Hematopoietic multipotent progenitor cell (in vitro differentiated cells): Measurements from ENCODE around the gene CD55. TPM values are rescaled to one million over a fixed set of nuclear protein-coding genes. Genes with fewer than 3 reads are reported as not detected.

Experiments used
- DNase-seq, 3 donors: peaks; one replicate each; pipeline ENCODE4 v3.0.0-alpha.2; 2011 to 2015; ENCODE audit warnings: low read depth in 2 of 3, low spot score in 2 of 3
- total RNA-seq: library from RNA; depleted of rRNA; stranded (reverse); fragments of >200 nt; gene quantifications from one replicate; pipeline ENCODE4 v1.2.3, GENCODE V29; 2012

Gene CD55
- total RNA-seq, 1 donor, result 40.7 TPM

GRCh38 chr1:207355513-207356295 lies 34.2 kb downstream of the CD55 start:
- no peak for DNase-seq

GRCh38 chr1:207361029-207361428 lies 39.6 kb downstream of the CD55 start:
- no peak for DNase-seq

GRCh38 chr1:207361889-207362288 lies 40.4 kb downstream of the CD55 start:
- no peak for DNase-seq

GRCh38 chr1:207362962-207363860 lies 41.7 kb downstream of the CD55 start:
- peak in 2 of 3 donors; percentile 29 to 56 for DNase-seq

GRCh38 chr1:207363871-207364270 lies 42.4 kb downstream of the CD55 start:
- no peak for DNase-seq

GRCh38 chr1:207364614-207365013 lies 43.1 kb downstream of the CD55 start:
- DNase-seq, result no peak

- no peak for DNase-seq
Observed at GRCh38 chr1:207365063-207365462, 43.6 kb downstream of the CD55 start.

GRCh38 chr1:207366022-207366421 lies 44.5 kb downstream of the CD55 start:
- no peak for DNase-seq

- no peak for DNase-seq
Observed at GRCh38 chr1:207388721-207389120, 67.2 kb downstream of the CD55 start.

GRCh38 chr1:207389728-207390464 lies 68.4 kb downstream of the CD55 start:
- DNase-seq, result no peak

- DNase-seq, result no peak
Observed at GRCh38 chr1:207393610-207394009, 72.1 kb downstream of the CD55 start.

- DNase-seq, result no peak
Observed at GRCh38 chr1:207396168-207396746, 74.8 kb downstream of the CD55 start.

GRCh38 chr1:207397525-207397926 lies 76.0 kb downstream of the CD55 start:
- DNase-seq, result no peak

- no peak for DNase-seq
Observed at GRCh38 chr1:207398986-207399385, 77.5 kb downstream of the CD55 start.

- DNase-seq, result no peak
Observed at GRCh38 chr1:207401578-207401977, 80.1 kb downstream of the CD55 start.

- DNase-seq, result no peak
Observed at GRCh38 chr1:207402744-207403143, 81.3 kb downstream of the CD55 start.

GRCh38 chr1:207404849-207405525 lies 83.5 kb downstream of the CD55 start:
- DNase-seq, result peak; percentile 19 to 74 (median 63)

- DNase-seq, result peak in 1 of 3 donors; percentile 36
Observed at GRCh38 chr1:207405814-207406213, 84.3 kb downstream of the CD55 start.

GRCh38 chr1:207407655-207408260 lies 86.3 kb downstream of the CD55 start:
- no peak for DNase-seq
